A549 (cell line): Measurements from ENCODE around the gene TRUB1.

Experiments used
- JUN ChIP-seq, 2 experiments: fragments of >200 bp; sonication (Bioruptor Twin); formaldehyde crosslinking; IDR thresholded peaks; 2 replicates in 1 of 2; 3 replicates in 1 of 2; pipeline ENCODE4 v1.6.1; 2016 to 2017
- MAFK ChIP-seq: fragments of 450-650 bp; IDR thresholded peaks from 2 replicates; pipeline ENCODE4 v1.6.1; 2014; ENCODE audit not compliant: partially characterized antibody
- POLR2A ChIP-seq: IDR thresholded peaks from 2 replicates; pipeline ENCODE4 v1.6.1; 2012; ENCODE audit warnings: mild to moderate bottlenecking, low read length
- RAD21 ChIP-seq, 2 experiments: fragments of >200 bp in 1 of 2; sonication (Bioruptor Twin) in 1 of 2; formaldehyde crosslinking in 1 of 2; IDR thresholded peaks in 1 of 2; conservative IDR thresholded peaks in 1 of 2; 2 replicates in 1 of 2; 3 replicates in 1 of 2; pipeline ENCODE4 v1.6.1; 2012 to 2018; ENCODE audit warnings: inconsistent platforms in 1 of 2
- RFX5 ChIP-seq: fragments of 450-650 bp; IDR thresholded peaks from 2 replicates; pipeline ENCODE4 v1.7.1; 2014; ENCODE audit warnings: antibody characterized with exemption, mild to moderate bottlenecking, moderate library complexity
- TF ChIP-seq, protein P1 (sequence below): fragments of >200 bp; sonication (Bioruptor Twin); formaldehyde crosslinking; IDR thresholded peaks from 3 replicates; pipeline ENCODE4 v1.5.1; 2016
- TF ChIP-seq, protein P2 (sequence below): fragments of 450-650 bp; IDR thresholded peaks from 2 replicates; pipeline ENCODE4 v1.6.1; 2014; ENCODE audit warnings: antibody characterized with exemption

DNA sequence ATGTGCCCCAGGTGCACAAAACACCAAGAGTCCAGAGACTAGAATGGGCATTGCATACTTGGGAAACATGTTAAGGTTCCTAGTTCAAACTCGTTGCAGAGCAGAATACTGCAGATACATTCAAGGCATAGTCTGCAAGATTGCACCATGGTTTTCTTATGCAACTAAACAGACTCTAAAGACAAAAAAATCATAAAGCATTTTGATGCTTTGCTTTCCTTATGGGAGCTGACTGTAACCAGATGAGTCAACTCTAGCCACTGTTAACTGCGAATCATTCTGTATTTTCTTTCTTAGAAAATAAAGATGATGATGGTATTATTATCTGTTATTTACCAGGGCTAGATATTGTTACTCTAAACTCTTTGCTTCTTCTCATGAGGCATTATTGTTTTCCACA, 19.7 kb downstream of the TRUB1 start:
- TF ChIP-seq, protein P1, sequence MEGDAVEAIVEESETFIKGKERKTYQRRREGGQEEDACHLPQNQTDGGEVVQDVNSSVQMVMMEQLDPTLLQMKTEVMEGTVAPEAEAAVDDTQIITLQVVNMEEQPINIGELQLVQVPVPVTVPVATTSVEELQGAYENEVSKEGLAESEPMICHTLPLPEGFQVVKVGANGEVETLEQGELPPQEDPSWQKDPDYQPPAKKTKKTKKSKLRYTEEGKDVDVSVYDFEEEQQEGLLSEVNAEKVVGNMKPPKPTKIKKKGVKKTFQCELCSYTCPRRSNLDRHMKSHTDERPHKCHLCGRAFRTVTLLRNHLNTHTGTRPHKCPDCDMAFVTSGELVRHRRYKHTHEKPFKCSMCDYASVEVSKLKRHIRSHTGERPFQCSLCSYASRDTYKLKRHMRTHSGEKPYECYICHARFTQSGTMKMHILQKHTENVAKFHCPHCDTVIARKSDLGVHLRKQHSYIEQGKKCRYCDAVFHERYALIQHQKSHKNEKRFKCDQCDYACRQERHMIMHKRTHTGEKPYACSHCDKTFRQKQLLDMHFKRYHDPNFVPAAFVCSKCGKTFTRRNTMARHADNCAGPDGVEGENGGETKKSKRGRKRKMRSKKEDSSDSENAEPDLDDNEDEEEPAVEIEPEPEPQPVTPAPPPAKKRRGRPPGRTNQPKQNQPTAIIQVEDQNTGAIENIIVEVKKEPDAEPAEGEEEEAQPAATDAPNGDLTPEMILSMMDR: no peak
- TF ChIP-seq RFX5 (no peak), JUN (IDR thresholded peaks at IDR 0.05) (no peak), MAFK (no peak), POLR2A (no peak), RAD21 (conservative IDR thresholded peaks at IDR 0.05 in 1 of 2, IDR thresholded peaks at IDR 0.05 in 1 of 2) (no peak)
- TF ChIP-seq, protein P2, sequence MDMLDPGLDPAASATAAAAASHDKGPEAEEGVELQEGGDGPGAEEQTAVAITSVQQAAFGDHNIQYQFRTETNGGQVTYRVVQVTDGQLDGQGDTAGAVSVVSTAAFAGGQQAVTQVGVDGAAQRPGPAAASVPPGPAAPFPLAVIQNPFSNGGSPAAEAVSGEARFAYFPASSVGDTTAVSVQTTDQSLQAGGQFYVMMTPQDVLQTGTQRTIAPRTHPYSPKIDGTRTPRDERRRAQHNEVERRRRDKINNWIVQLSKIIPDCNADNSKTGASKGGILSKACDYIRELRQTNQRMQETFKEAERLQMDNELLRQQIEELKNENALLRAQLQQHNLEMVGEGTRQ: no peak
